ENCODE data around the gene ANO1.

ANO1 gene

DNA sequence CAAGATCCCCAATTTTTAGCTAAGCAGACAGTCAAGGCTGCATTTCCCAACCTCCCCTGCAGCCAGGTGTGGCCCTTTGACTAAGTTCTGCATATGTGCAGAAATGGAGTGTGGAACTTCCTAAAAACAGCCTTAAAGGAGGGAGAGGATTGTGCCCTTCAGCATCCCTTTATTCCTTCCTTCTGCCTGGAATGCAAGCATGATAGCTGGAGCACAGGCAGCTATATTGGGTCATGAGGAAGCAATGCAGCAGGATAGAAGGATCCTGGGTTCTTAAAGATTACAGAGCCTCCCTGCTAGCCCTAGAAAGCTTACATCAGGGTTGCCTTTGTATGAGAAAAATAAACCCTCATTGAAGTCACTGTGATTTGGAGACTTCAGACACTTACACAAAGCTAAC, 154.9 kb downstream of the ANO1 start:
- no peak for DNase-seq (ENCODE audit: extremely low read depth in 1 of 2, low read depth in 1 of 2)

DNA sequence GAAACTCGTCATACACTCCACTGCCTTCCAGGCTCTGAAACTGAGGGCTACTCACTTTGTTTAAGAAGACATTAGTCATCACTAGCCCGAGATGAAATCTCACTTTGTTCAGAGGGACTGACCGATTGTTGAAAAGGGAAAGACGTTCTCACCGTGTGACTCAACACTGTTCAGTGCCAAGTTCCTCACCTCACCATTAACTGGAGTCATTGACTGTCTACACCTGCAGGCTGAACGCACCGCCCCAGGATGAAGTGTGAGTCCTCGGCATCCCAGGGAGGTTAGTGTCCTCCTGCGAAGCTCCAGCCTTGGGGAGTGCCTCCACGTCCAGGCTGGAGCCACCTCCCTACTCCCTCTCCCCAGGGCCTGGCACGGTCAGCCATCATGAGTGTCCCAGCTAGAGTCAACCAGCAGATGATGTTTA, 155.4 kb downstream of the ANO1 start:
- peak in 1 of 2 donors; percentile 8 for DNase-seq (ENCODE audit: extremely low read depth in 1 of 2, low read depth in 1 of 2)

- no peak for DNase-seq (ENCODE audit: extremely low read depth in 1 of 2, low read depth in 1 of 2)
Observed at GRCh38 chr11:70233962-70234361, 155.8 kb downstream of the ANO1 start.

Data from stimulated activated CD8-positive, alpha-beta memory T cell treated with anti-CD3 and anti-CD28 coated beads, Interleukin-7, amount 100 ng/mL, for 48 hours (primary cell).